GM23338 (cell line): Measurements from ENCODE around the gene TAF10.

Experiments used
- CREB1 ChIP-seq: fragments of 250-450 bp; sonication (Bioruptor Pico); IDR thresholded peaks from 2 replicates; pipeline ENCODE4 v1.5.0; 2020; ENCODE audit warnings: low read depth, mild to moderate bottlenecking, moderate library complexity
- CTCF ChIP-seq, 2 experiments: fragments of 200-600 bp in 1 of 2; sonication (generic) in 1 of 2; conservative IDR thresholded peaks; 2 replicates each; pipeline versions ENCODE4 v1.5.1 to v1.6.1; 2016 to 2017; ENCODE audit warnings: antibody characterized with exemption in 2 of 2, low read depth in 2 of 2, mild to moderate bottlenecking in 2 of 2, moderate library complexity in 1 of 2
- ETS1 ChIP-seq: IDR thresholded peaks from 2 replicates; pipeline ENCODE4 v1.6.1; 2016; ENCODE audit warnings: antibody characterized with exemption
- EZH2 ChIP-seq: fragments of 200-600 bp; sonication (generic); IDR thresholded peaks from one replicate; pipeline ENCODE4 v1.8.0; 2017; ENCODE audit warnings: antibody characterized with exemption, mild to moderate bottlenecking, low read depth; ENCODE audit not compliant: unreplicated experiment
- EZH2phosphoT487 ChIP-seq: fragments of 200-600 bp; sonication (generic); IDR thresholded peaks from one replicate; pipeline ENCODE4 v1.8.1; 2018; ENCODE audit warnings: antibody characterized with exemption; ENCODE audit not compliant: unreplicated experiment
- JUNB ChIP-seq: IDR thresholded peaks from one replicate; pipeline ENCODE4 v1.6.1; 2016; ENCODE audit warnings: antibody characterized with exemption; ENCODE audit not compliant: unreplicated experiment
- NANOG ChIP-seq: IDR thresholded peaks from 2 replicates; pipeline ENCODE4 v1.6.1; 2016; ENCODE audit warnings: antibody characterized with exemption, borderline replicate concordance
- POLR2AphosphoS5 ChIP-seq: IDR thresholded peaks from 2 replicates; pipeline ENCODE4 v1.6.1; 2016; ENCODE audit warnings: antibody characterized with exemption, low read depth
- REST ChIP-seq: IDR thresholded peaks from one replicate; pipeline ENCODE4 v1.6.1; 2018; ENCODE audit warnings: antibody characterized with exemption; ENCODE audit not compliant: unreplicated experiment
- ZNF331 ChIP-seq: fragments of 250-450 bp; sonication (Bioruptor Pico); IDR thresholded peaks from 2 replicates; pipeline ENCODE4 v1.5.0; 2020; ENCODE audit warnings: low read depth, mild to moderate bottlenecking, moderate library complexity
- ZNF462 ChIP-seq: fragments of 250-450 bp; sonication (Bioruptor Pico); IDR thresholded peaks from 2 replicates; pipeline ENCODE4 v1.5.0; 2020; ENCODE audit warnings: mild to moderate bottlenecking, moderate library complexity

- TF ChIP-seq JUNB: no peak
- TF ChIP-seq POLR2AphosphoS5: no peak
- no peak for TF ChIP-seq CTCF (conservative IDR thresholded peaks at IDR 0.05; ENCODE audit: low read depth in 2 of 2)
- TF ChIP-seq EZH2phosphoT487: no peak
- TF ChIP-seq ZNF331 (CRISPR knock-in tag): no peak
- no peak for TF ChIP-seq REST
- no peak for TF ChIP-seq EZH2
- no peak for TF ChIP-seq CREB1 (CRISPR knock-in tag)
- TF ChIP-seq NANOG: no peak
- TF ChIP-seq ZNF462 (CRISPR knock-in tag): no peak
- no peak for TF ChIP-seq ETS1
These were observed 13.5 kb downstream of the TAF10 start for GRCh38 chr11:6598555-6598954.
